OCI-LY3 (cell line): Measurements from ENCODE around the gene AMBRA1.

Experiments used
- EZH2phosphoT487 ChIP-seq: fragments of 200-600 bp; shearing (Covaris generic); IDR thresholded peaks from 2 replicates; pipeline ENCODE4 v1.6.1; 2018; ENCODE audit warnings: antibody characterized with exemption, mixed run types, low read depth
- TF ChIP-seq, protein P1 (sequence below): fragments of 200-600, 300-600 bp; sonication (generic); IDR thresholded peaks from 2 replicates; pipeline ENCODE4 v1.5.1; 2014; ENCODE audit warnings: antibody characterized with exemption, low read length, low read depth

GRCh38 chr11:46378811-46379481 lies 214.9 kb downstream of the AMBRA1 start:
- TF ChIP-seq, protein P1, sequence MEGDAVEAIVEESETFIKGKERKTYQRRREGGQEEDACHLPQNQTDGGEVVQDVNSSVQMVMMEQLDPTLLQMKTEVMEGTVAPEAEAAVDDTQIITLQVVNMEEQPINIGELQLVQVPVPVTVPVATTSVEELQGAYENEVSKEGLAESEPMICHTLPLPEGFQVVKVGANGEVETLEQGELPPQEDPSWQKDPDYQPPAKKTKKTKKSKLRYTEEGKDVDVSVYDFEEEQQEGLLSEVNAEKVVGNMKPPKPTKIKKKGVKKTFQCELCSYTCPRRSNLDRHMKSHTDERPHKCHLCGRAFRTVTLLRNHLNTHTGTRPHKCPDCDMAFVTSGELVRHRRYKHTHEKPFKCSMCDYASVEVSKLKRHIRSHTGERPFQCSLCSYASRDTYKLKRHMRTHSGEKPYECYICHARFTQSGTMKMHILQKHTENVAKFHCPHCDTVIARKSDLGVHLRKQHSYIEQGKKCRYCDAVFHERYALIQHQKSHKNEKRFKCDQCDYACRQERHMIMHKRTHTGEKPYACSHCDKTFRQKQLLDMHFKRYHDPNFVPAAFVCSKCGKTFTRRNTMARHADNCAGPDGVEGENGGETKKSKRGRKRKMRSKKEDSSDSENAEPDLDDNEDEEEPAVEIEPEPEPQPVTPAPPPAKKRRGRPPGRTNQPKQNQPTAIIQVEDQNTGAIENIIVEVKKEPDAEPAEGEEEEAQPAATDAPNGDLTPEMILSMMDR, result no peak
- TF ChIP-seq EZH2phosphoT487, result no peak
